IgD-negative memory B cell (primary cell): ENCODE measurements around the gene FAM184A. TPM values are rescaled to one million over a fixed set of nuclear protein-coding genes. Genes with fewer than 3 reads are reported as not detected.
A peak's percentile ranks its signal among the peaks of the same experiment; 100 is the strongest.

ENCODE experiments used
- H3K27ac Mint-ChIP-seq, 3 donors: one replicate each; pipeline ENCODE4 v1.8.0; 2020 to 2022; ENCODE audit warnings: mild to moderate bottlenecking in 3 of 3, mixed read lengths in 3 of 3, moderate library complexity in 1 of 3
- H3K27me3 Mint-ChIP-seq: one replicate; pipeline ENCODE4 v1.8.0; 2021; ENCODE audit warnings: mixed read lengths
- H3K36me3 Mint-ChIP-seq: one replicate; pipeline ENCODE4 v1.8.0; 2020; ENCODE audit warnings: mild to moderate bottlenecking, mixed read lengths
- H3K4me1 Mint-ChIP-seq, 3 donors: one replicate each; pipeline ENCODE4 v1.8.0; 2020 to 2022; ENCODE audit warnings: mixed read lengths in 3 of 3, mild to moderate bottlenecking in 1 of 3
- H3K4me3 Mint-ChIP-seq, 4 donors: one replicate each; pipeline ENCODE4 v1.8.0; 2020 to 2022; ENCODE audit warnings: mild to moderate bottlenecking in 4 of 4, mixed read lengths in 4 of 4, moderate library complexity in 3 of 4
- H3K9me3 Mint-ChIP-seq, 3 donors: one replicate each; pipeline ENCODE4 v1.8.0; 2020 to 2021; ENCODE audit warnings: mixed read lengths in 3 of 3, mild to moderate bottlenecking in 1 of 3
- polyA plus RNA-seq: library from polyadenylated mRNA; unstranded; fragments of 300-500 nt; fragmentation: Illumina TruSeq; gene quantifications from one replicate; pipeline ENCODE4 v1.2.3, GENCODE V29; 2021

The FAM184A gene
- polyA plus RNA-seq, 1 donor from 2014 or later: 0.09 TPM

DNA sequence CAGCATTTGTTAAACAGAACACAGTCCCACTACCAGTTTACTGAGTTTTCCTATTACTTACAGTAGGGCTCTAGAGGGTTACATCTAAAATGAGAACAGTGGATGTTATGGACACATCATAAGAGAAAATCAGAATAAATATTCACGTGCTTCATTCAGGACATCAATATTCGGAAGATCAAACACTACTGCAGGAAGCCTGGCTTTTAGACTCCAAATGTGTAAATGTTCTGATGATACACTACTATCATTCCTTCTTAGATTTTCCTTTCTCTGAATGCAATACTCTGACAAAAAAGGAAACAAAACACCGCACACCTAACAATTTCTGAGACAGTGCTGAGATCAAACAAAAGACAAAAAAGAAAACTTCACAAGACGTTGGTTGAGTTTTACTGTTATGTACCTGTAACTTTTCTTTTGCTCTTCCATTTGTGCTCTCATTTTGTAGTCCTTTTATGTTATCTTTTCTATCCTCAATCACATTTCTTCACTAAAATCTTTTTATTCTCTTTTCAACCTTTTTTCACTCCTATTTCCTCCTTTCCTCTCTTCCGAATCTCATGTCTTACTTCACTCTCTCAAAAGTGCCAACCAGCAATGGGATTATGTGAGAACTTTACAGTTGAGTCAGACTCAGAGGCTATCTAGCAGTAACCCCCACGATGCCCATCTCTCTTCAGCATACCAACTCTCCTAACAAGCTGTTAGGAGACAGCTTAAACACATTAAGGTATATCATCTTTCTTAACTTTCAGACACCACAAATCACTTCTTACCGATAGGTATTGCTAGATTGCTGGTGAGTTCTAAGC, 1.7 kb downstream of the FAM184A start:
- H3K36me3 Mint-ChIP-seq: peaks cover 4% of the 10 kb centered on the region
- H3K4me1 Mint-ChIP-seq: peaks cover 6 to 20% (median 8%) of the 10 kb centered on the region in 3 donors
- H3K27me3 Mint-ChIP-seq: peaks cover 4% of the 10 kb centered on the region
- peak overlapping the region in 2 of 3 donors; percentile 9 to 51 for H3K27ac Mint-ChIP-seq
- peaks cover 0 to under 1% (median 0%) of the 10 kb centered on the region in 3 donors for H3K9me3 Mint-ChIP-seq
- H3K4me3 Mint-ChIP-seq: peak overlapping the region; percentile 67 to 91 (median 85)

GRCh38 chr6:119076173-119076572, 2.3 kb downstream of the FAM184A start:
- Mint-ChIP-seq H3K4me3 (peak overlapping the region in 1 of 4 donors; percentile 67), H3K9me3 (no peaks in the 10 kb centered on the region), H3K27me3 (peaks cover 4% of the 10 kb centered on the region), H3K4me1 (peaks cover 6 to 20% (median 8%) of the 10 kb centered on the region in 3 donors), H3K36me3 (peaks cover 4% of the 10 kb centered on the region), H3K27ac (no peak overlapping the region)

- Mint-ChIP-seq H3K36me3 (peaks cover 1% of the 10 kb centered on the region), H3K9me3 (no peaks in the 10 kb centered on the region), H3K4me3 (peak overlapping the region in 1 of 4 donors; percentile 67), H3K4me1 (peaks cover 6 to 20% (median 8%) of the 10 kb centered on the region in 3 donors), H3K27me3 (peaks cover 4% of the 10 kb centered on the region), H3K27ac (no peak overlapping the region)
Observed at GRCh38 chr6:119075200-119075981, 3.1 kb downstream of the FAM184A start.

GRCh38 chr6:119073307-119074051, 5.0 kb downstream of the FAM184A start:
- Mint-ChIP-seq H3K27ac (no peak overlapping the region), H3K27me3 (peaks cover 6% of the 10 kb centered on the region), H3K4me3 (no peak overlapping the region), H3K4me1 (peaks cover 0 to 14% (median 4%) of the 10 kb centered on the region in 3 donors), H3K9me3 (no peaks in the 10 kb centered on the region), H3K36me3 (peaks cover 1% of the 10 kb centered on the region)

DNA sequence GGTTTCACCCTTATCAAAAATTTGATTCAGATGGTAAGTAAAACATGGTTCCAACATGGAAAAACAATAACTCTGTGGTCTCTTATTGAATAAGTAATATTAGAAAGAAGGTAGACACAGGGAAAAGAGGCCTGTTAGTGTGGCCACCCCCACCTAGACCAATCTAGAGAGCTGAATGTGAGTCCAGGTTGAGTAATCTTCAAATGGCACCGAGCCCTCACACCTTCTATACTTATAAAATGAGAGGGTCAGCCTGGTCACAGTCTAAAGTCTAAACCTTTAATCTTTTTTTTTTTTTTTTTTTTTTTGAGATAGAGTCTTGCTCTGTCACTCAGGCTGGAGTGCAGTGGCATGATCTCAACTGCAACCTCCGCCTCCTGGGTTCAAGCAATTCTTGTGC, 6.9 kb downstream of the FAM184A start:
- H3K9me3 Mint-ChIP-seq: no peaks in the 10 kb centered on the region
- peaks cover 1% of the 10 kb centered on the region for H3K36me3 Mint-ChIP-seq
- H3K27me3 Mint-ChIP-seq: peaks cover 6% of the 10 kb centered on the region
- no peak overlapping the region for H3K4me3 Mint-ChIP-seq
- H3K4me1 Mint-ChIP-seq: peaks cover 0 to 4% (median 0%) of the 10 kb centered on the region in 3 donors
- H3K27ac Mint-ChIP-seq: no peak overlapping the region

DNA sequence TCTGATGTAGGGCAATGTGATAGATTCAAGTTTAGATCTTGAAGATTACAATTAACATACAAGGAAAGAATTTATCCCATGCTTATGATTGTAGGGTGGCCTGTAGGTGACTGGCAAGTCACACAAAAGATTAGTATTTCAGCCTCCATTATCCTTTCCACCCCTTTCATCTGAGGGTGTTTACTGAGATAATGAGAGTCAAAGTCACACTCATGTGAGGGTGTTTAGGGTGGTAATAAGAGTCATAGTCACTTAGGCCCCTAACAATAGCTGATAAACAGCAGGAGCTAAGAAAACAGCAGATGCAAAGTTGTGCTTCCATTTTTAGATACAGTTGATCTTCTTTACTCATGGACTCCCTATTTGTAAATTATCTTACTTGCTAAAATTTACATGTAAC, 11.4 kb downstream of the FAM184A start:
- Mint-ChIP-seq H3K27me3 (peaks cover 2% of the 10 kb centered on the region), H3K4me3 (no peak overlapping the region), H3K36me3 (no peaks in the 10 kb centered on the region), H3K4me1 (no peaks in the 10 kb centered on the region), H3K9me3 (no peaks in the 10 kb centered on the region), H3K27ac (no peak overlapping the region)

DNA sequence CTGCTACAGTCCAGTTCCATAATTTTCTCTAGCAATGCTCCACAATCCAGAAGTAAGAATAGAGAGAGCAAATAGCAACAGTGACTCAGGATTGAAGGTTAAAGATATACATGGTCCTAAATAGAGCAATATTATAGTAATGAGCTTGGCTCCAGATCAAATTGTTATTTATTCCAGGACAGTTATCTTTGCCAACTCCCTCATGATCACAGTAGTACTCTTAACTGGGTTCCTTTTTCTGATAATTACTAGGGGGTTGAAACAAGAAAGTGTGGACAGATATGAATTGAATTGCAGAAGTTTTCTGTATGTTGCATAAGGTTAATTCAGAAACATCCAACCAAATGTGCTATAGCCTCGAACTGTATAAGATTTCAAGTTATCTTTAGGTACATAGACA, 11.9 kb downstream of the FAM184A start:
- Mint-ChIP-seq H3K27ac (no peak overlapping the region), H3K36me3 (no peaks in the 10 kb centered on the region), H3K4me1 (no peaks in the 10 kb centered on the region), H3K27me3 (peaks cover 2% of the 10 kb centered on the region), H3K4me3 (no peak overlapping the region), H3K9me3 (no peaks in the 10 kb centered on the region)

DNA sequence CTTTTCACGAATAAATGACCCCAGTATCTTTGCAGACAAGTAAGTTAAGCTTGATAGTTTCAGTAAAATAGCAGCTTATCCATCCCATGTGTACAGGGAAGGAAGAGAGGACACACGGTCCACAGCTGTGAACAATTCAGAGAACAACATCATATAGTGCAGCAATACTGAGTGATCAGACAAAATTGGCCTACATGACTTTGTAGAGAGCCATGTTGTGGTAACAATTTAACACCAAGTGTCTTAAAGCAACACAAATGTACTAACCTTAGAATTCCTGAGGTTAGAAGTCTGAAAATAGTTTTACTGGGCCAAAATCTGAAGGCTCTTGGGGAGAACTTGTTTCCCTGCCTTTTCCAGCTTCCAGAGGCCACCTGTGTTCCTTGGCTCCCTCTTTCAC, 12.5 kb downstream of the FAM184A start:
- no peak overlapping the region for H3K27ac Mint-ChIP-seq
- no peaks in the 10 kb centered on the region for H3K36me3 Mint-ChIP-seq
- H3K27me3 Mint-ChIP-seq: peaks cover 2% of the 10 kb centered on the region
- H3K4me3 Mint-ChIP-seq: no peak overlapping the region
- H3K4me1 Mint-ChIP-seq: no peaks in the 10 kb centered on the region
- no peaks in the 10 kb centered on the region for H3K9me3 Mint-ChIP-seq

DNA sequence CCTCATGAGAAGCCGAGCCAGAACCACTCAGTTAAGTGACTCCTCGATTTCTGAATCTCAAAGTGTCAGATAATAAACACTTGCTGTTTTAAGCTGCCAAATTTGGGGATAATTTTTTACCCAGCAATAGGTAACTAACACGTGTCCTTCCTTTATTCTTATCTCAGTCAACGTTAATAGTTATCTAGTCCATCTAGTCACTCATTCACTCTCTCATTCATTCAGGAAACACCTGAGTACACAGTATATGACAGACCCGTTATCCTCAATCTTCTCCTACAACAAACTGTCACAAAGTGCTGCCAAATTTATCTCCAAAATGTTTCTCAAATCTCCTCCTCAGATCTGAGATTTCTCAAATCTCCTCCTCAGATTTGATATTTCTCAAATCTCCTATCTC, 13.1 kb downstream of the FAM184A start:
- H3K4me1 Mint-ChIP-seq: peaks cover 0 to 1% (median under 1%) of the 10 kb centered on the region in 3 donors
- no peaks in the 10 kb centered on the region for H3K36me3 Mint-ChIP-seq
- H3K27ac Mint-ChIP-seq: no peak overlapping the region

GRCh38 chr6:119063491-119063890, 15.0 kb downstream of the FAM184A start:
- Mint-ChIP-seq H3K4me1 (peaks cover 0 to 5% (median 5%) of the 10 kb centered on the region in 3 donors), H3K36me3 (peaks cover 1% of the 10 kb centered on the region), H3K4me3 (no peak overlapping the region), H3K9me3 (no peaks in the 10 kb centered on the region), H3K27me3 (peaks cover under 1% of the 10 kb centered on the region), H3K27ac (no peak overlapping the region)

More for the DNA sequence above, 13.1 kb downstream of the FAM184A start:
- no peaks in the 10 kb centered on the region for H3K9me3 Mint-ChIP-seq
- H3K27me3 Mint-ChIP-seq: peaks cover 2% of the 10 kb centered on the region
- H3K4me3 Mint-ChIP-seq: no peak overlapping the region

DNA sequence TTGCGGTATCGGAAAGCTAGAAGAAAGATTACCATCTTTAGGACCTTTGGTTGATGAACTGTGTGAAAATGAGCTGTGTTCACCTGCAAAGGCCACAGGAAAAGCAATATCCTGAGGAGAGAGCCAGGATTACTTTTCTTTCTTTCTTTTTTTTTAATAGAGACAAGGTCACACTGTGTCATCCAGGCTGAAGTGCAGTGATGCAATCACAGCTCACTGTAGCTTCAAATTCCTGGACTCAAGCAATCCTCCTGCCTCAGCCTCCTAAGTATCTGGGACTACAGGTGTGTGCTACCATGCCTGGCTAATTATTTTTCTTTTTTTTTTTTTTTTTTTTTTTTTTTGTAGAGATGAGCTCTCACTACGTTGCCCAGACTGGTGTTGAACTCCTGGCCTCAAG, 17.2 kb downstream of the FAM184A start:
- peaks cover 2% of the 10 kb centered on the region for H3K36me3 Mint-ChIP-seq

DNA sequence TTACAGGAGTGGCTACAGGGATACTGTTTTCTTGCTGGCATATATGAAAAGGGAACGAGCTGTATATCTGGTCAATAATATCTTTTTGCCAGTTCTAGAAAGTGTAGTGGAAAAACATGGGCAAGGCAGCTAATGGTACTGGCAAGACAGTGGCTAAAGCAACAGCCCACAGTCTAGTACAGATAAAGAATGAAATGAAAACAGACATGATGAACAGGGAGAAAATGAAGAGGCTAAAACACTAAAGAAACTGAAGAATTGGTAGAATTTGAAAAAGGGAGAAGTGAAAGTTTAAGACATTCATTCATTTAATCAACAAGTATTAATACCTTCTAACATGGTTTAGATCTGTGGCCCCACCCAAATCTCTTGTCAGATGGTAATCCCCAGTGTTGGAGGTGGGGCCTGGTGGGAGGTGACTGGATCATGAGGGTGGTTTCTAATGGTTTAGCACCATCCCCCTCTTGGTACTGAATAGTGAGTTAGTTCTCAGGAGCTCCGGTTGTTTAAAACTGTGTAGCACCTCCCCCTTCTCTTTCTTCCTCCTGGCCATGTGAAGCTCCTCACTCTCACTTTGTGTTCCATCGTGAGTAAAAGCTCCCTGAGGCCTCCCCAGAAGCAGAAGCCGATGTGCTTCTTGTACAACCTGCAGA, 18.1 kb downstream of the FAM184A start:
- peaks cover 0 to 5% (median 5%) of the 10 kb centered on the region in 3 donors for H3K4me1 Mint-ChIP-seq
- H3K27me3 Mint-ChIP-seq: no peaks in the 10 kb centered on the region
- peaks cover 0 to 2% (median 0%) of the 10 kb centered on the region in 3 donors for H3K9me3 Mint-ChIP-seq
- peaks cover 2% of the 10 kb centered on the region for H3K36me3 Mint-ChIP-seq
- no peak overlapping the region for H3K27ac Mint-ChIP-seq
- no peak overlapping the region for H3K4me3 Mint-ChIP-seq

More for the DNA sequence above, 17.2 kb downstream of the FAM184A start:
- Mint-ChIP-seq H3K9me3 (no peaks in the 10 kb centered on the region), H3K4me1 (peaks cover 0 to 5% (median 5%) of the 10 kb centered on the region in 3 donors), H3K27me3 (no peaks in the 10 kb centered on the region), H3K27ac (no peak overlapping the region), H3K4me3 (no peak overlapping the region)

GRCh38 chr6:119055069-119055468, 23.4 kb downstream of the FAM184A start:
- Mint-ChIP-seq H3K27ac (no peak overlapping the region), H3K36me3 (peaks cover 4% of the 10 kb centered on the region), H3K27me3 (no peaks in the 10 kb centered on the region), H3K9me3 (peaks cover 0 to 6% (median 2%) of the 10 kb centered on the region in 3 donors), H3K4me3 (no peak overlapping the region), H3K4me1 (peaks cover 0 to 5% (median under 1%) of the 10 kb centered on the region in 3 donors)

- Mint-ChIP-seq H3K4me3 (no peak overlapping the region), H3K27me3 (no peaks in the 10 kb centered on the region), H3K36me3 (peaks cover 2% of the 10 kb centered on the region), H3K4me1 (peaks cover 0 to 5% (median 0%) of the 10 kb centered on the region in 3 donors), H3K27ac (no peak overlapping the region), H3K9me3 (peaks cover 2 to 6% (median 3%) of the 10 kb centered on the region in 3 donors)
Observed at GRCh38 chr6:119052987-119053386, 25.5 kb downstream of the FAM184A start.
